ENCODE measurements around the gene PRICKLE3.

The PRICKLE3 gene, protein sequence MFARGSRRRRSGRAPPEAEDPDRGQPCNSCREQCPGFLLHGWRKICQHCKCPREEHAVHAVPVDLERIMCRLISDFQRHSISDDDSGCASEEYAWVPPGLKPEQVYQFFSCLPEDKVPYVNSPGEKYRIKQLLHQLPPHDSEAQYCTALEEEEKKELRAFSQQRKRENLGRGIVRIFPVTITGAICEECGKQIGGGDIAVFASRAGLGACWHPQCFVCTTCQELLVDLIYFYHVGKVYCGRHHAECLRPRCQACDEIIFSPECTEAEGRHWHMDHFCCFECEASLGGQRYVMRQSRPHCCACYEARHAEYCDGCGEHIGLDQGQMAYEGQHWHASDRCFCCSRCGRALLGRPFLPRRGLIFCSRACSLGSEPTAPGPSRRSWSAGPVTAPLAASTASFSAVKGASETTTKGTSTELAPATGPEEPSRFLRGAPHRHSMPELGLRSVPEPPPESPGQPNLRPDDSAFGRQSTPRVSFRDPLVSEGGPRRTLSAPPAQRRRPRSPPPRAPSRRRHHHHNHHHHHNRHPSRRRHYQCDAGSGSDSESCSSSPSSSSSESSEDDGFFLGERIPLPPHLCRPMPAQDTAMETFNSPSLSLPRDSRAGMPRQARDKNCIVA

DNA sequence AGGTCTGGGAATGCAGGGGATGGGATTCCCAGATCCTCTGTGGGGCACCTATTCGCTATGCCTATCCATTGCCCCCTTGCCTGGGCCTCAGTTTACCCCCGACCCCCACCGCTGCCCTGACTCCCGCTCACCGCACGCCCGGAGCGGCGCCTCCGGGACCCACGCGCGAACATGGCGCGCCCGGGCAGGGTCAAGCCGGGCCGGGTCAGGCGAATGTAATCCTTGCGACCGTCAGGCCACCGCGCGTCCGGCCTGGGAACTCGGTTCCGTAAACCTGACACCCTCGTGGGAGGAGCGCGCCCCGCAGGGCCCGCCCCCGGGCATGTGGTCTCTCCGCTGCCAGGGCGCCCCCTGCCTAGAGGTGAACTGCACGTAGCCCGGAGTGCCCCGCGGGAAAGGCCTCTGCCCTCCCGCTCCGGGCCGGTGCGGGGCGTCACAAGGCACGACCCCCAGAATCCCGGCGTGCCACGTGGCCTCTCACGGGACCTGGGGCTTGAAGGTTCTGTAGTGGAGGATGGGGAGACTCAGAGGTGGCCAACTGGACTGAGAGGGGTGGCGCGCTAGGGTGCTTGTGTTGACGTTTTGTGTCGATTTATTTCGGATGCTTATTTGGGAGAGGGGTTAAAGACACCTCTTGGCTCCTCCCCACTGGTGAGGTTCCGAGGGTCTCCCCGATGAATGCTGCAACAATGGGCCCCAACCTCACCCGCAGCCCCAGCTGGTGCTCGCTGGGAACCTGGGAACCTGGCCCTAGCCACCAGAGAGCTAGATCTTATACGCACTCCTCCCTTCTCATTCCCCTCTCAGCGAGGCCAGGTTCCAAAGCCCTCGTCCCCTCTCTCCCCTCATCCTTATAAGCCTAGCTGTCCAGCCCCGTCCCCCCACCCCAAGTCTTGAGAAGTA is at the start of gene PRICKLE3:
Gene PRICKLE3, minus strand, starts transcription at position 249 of the 903 bp plus-strand sequence. Its CDS starts 76 bp downstream, at position 173.
- peak within 1 kb of the TSS; percentile 68 to 83 (median 77) for H3K4me3 ChIP-seq
- TF ChIP-seq Cebpa-rat (IDR thresholded peaks at IDR 0.05): no peak
- H3K36me3 ChIP-seq: peaks cover 0 to 20% (median 14%) of the 10 kb centered on the region in 11 experiments; a peak in 18 of 22 replicates
- peaks cover 0 to 27% (median 7%) of the 10 kb centered on the region in 11 experiments; a peak in 7 of 22 replicates for H3K9me3 ChIP-seq (replicated peaks in 1 of 11)
- H3K4me1 ChIP-seq: peaks cover 8 to 48% (median 37%) of the 10 kb centered on the region in 10 experiments
- H3K27ac ChIP-seq: peak within 1 kb of the TSS; percentile 62 to 85 (median 81); a peak in 21 of 22 replicates
- peak within 1 kb of the TSS; percentile 78 to 91 (median 85) for H3K4me2 ChIP-seq
- H3K9ac ChIP-seq: peak within 1 kb of the TSS; percentile 78 to 87 (median 85)
- H4K20me1 ChIP-seq: peaks cover 4 to 15% (median 11%) of the 10 kb centered on the region in 11 experiments; a peak in 16 of 22 replicates
- H3K27me3 ChIP-seq: peaks cover 0 to 28% (median 4%) of the 10 kb centered on the region in 11 experiments; a peak in 10 of 22 replicates

DNA sequence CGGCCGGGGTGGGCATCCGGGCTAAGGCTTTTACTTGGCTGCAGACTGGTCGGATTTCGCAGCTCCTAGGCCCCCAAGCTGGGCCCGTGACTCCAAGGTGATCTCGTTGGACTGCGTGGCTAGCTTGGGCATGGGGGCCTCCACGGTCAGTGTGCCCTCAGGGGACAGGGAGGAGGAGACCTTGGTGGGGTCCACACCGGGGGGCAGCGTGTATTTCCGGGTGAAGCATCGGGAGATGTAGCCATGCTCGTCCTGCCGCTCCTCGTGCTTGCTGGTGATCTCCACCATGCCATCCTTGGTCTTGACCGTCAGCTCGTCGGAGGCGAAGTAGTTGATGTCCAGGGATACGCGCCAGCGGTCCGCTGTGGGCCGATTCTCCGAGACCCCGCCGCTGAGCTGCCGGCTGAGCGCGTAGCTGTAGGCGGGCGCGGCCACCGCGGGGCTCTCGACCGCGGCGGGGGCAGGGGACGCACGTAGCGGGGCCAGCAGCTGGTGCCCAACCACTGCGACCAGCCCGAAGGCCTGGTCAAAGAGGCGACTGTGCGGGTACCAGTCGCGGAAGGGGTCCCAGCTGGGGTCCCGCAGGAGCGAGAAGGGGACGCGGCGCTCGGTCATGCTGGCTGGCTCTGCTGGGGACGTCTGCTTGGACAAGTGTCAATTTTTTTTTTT is 47.8 kb upstream of the PRICKLE3 start:
- Histone ChIP-seq H3K9ac (no peak overlapping the region), H4K20me1 (no peaks in the 10 kb centered on the region), H3K4me1 (peaks cover 17 to 37% (median 25%) of the 10 kb centered on the region in 10 experiments; a peak in 19 of 20 replicates), H3K9me3 (replicated peaks in 1 of 11) (peaks cover 0 to 23% (median 7%) of the 10 kb centered on the region in 11 experiments; a peak in 9 of 22 replicates), H3K27ac (no peak overlapping the region), H3K4me3 (no peak overlapping the region), H3K27me3 (peaks cover 0 to 32% (median 16%) of the 10 kb centered on the region in 11 experiments; a peak in 14 of 22 replicates), H3K4me2 (no peak overlapping the region), H3K36me3 (no peaks in the 10 kb centered on the region; a peak in 2 of 22 replicates)
- TF ChIP-seq Cebpa-rat (IDR thresholded peaks at IDR 0.05): no peak

DNA sequence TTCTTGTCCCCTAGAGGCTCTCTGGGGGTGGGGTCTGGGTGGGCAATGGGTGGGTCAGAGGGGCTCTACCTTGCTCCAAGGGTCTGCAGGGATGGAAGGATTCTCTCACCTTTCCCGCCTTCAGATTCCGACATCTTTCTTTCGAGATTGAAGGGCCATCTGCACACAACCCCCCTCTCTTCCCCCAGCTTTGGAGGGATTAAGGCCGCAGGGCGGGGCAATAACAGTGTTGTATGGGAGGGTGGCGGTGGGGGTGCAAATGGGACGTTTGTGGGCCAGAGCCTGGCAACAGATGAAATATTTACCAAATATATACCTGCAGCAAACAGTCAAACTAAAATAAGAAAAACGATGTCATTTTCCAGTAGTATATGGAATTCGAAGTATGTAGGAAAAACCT is 47.0 kb upstream of the PRICKLE3 start, which contains the start of gene CACNA1F:
Gene CACNA1F, minus strand, starts transcription at position 165 of the 400 bp plus-strand sequence. Its CDS starts 31 bp downstream, at position 134.
- Histone ChIP-seq H3K9me3 (replicated peaks in 1 of 11) (peaks cover 0 to 24% (median 7%) of the 10 kb centered on the region in 11 experiments; a peak in 10 of 22 replicates), H3K36me3 (no peaks in the 10 kb centered on the region), H3K9ac (no peak within 1 kb of the TSS), H3K4me1 (peaks cover 17 to 30% (median 21%) of the 10 kb centered on the region in 10 experiments; a peak in 19 of 20 replicates), H3K4me3 (no peak within 1 kb of the TSS), H3K4me2 (no peak within 1 kb of the TSS), H4K20me1 (no peaks in the 10 kb centered on the region), H3K27me3 (peaks cover 0 to 29% (median 14%) of the 10 kb centered on the region in 11 experiments; a peak in 14 of 22 replicates), H3K27ac (no peak within 1 kb of the TSS)
- TF ChIP-seq Cebpa-rat (IDR thresholded peaks at IDR 0.05): no peak

DNA sequence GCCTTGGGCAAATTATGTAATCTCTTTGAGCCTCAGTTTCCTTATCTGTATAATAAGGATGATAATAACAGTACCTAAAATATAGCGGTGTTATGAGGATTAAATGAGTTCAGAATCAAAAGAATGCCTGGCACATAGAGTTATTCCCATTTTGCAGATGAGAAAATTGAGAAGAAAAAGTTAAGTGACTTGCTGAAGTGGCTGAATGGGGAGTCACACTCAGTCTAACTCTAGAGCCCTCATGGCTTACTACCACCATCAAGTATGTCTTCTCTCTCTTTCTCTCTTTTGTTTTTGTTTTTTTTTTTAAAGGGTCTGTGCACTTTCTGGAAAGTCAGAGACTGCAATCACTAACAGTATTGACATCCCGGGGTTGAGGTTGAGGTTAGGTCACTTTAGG is 46.4 kb upstream of the PRICKLE3 start:
- no peak overlapping the region for H3K9ac ChIP-seq

DNA sequence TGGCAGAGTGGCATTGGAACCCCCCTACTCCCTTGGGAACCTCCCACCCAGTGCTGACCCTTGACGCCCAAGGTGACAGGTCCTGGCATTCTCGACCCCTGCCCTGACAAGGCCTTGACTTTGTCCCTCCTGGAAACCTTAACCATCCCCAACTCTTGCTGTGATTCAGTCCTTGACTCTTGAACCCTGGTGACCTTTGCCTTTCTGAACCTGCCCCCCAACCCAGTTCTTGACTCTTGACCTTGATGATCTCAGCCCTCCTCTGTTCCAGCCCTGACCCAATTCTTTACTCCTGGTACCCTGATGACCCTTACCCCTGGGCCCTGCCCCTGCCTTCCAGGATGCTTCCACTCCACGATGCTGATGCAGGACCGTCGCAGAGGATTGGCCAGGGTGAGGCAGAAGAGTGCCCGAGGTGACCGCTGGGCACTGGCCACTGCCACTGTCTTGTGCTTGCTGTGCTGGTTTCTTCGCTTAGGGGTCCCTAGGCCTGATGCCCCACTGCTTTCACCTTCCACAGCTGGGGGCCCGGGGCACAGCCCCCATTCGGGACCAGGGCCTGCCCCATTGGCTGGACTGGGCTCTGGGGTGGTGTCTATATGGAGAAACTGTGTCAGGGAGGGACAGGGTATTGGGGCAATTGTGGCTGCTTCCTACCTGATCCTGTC is 45.3 kb upstream of the PRICKLE3 start:
- TF ChIP-seq Cebpa-rat (IDR thresholded peaks at IDR 0.05): no peak
- Histone ChIP-seq H3K4me2 (0 out of 22 replicates have a peak overlapping the region, but pooled peaks of 1 of the 11 experiments have one; percentile 43), H3K9ac (no peak overlapping the region)

More for the DNA sequence above, 46.4 kb upstream of the PRICKLE3 start:
- H3K27me3 ChIP-seq: peaks cover 0 to 29% (median 14%) of the 10 kb centered on the region in 11 experiments; a peak in 14 of 22 replicates
- H4K20me1 ChIP-seq: no peaks in the 10 kb centered on the region
- no peak overlapping the region for H3K27ac ChIP-seq
- no peaks in the 10 kb centered on the region for H3K36me3 ChIP-seq
- peaks cover 15 to 23% (median 17%) of the 10 kb centered on the region in 10 experiments; a peak in 19 of 20 replicates for H3K4me1 ChIP-seq
- no peak overlapping the region for H3K4me2 ChIP-seq
- no peak overlapping the region for H3K4me3 ChIP-seq
- no peak for TF ChIP-seq Cebpa-rat (IDR thresholded peaks at IDR 0.05)
- H3K9me3 ChIP-seq (replicated peaks in 1 of 11): peaks cover 0 to 28% (median 7%) of the 10 kb centered on the region in 11 experiments; a peak in 11 of 22 replicates

DNA sequence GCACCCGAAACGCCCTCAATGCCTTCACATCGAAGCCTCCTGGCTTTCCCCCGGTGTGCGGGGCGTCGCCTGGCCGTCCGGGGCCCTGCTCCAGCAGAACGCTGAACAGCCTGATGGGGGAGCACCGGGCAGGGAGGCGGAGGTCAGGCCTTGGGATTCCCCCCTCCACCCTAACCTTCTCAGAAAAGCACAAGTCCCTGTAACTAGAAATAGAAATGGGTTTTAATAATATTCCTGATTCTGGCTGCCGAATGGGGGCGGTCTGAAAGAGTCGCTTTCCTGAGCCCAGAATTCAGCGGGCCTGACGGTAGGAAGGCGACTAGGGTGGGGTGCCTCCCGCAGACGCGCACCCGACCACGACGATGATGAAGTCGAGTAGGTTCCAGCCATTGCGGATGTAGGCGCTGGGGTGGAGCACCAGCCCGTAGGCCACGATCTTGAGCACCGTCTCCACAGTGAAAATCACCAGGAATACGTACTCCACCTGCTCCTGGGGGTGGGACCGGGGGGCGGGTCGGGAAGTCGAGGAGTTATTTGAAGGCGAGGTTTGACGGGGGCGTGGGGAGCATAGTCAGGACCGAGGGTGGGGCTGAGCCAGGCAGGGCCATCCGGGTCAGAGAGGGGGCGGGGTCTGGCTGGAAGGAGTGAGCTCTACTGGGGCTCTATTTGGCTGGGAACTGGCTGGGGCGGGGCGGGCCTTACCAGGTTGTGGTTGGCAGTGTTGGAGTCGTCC is 44.5 kb upstream of the PRICKLE3 start:
- peaks cover 0 to 28% (median 7%) of the 10 kb centered on the region in 11 experiments; a peak in 11 of 22 replicates for H3K9me3 ChIP-seq (replicated peaks in 1 of 11)
- peaks cover 0 to 6% (median 0%) of the 10 kb centered on the region in 10 experiments; a peak in 1 of 20 replicates for H3K4me1 ChIP-seq
- peak overlapping the region in 1 of 10 experiments; percentile 11; a peak in 1 of 20 replicates for H3K4me3 ChIP-seq
- H3K4me2 ChIP-seq: peak overlapping the region in 5 of 11 experiments; percentile 11 to 43 (median 35); a peak in 7 of 22 replicates
- H3K9ac ChIP-seq: no peak overlapping the region
- H3K27me3 ChIP-seq: peaks cover 0 to 29% (median 11%) of the 10 kb centered on the region in 11 experiments; a peak in 14 of 22 replicates
- H3K27ac ChIP-seq: no peak overlapping the region
- no peaks in the 10 kb centered on the region for H3K36me3 ChIP-seq
- H4K20me1 ChIP-seq: no peaks in the 10 kb centered on the region
- TF ChIP-seq Cebpa-rat (IDR thresholded peaks at IDR 0.05): no peak

More for the DNA sequence above, 45.3 kb upstream of the PRICKLE3 start:
- Histone ChIP-seq H3K9me3 (replicated peaks in 1 of 11) (peaks cover 0 to 28% (median 7%) of the 10 kb centered on the region in 11 experiments; a peak in 11 of 22 replicates), H3K27me3 (peaks cover 0 to 21% (median 11%) of the 10 kb centered on the region in 11 experiments; a peak in 14 of 22 replicates), H3K4me3 (no peak overlapping the region), H3K4me1 (peaks cover 5 to 13% (median 7%) of the 10 kb centered on the region in 10 experiments; a peak in 17 of 20 replicates), H3K27ac (no peak overlapping the region), H3K36me3 (no peaks in the 10 kb centered on the region), H4K20me1 (no peaks in the 10 kb centered on the region)
